GM13977 (cell line): ENCODE measurements around the gene PNLIPRP2.

Source experiments
- DNase-seq: peaks from one replicate; pipeline ENCODE4 v3.0.0; 2012; ENCODE audit warnings: low spot score
- in situ Hi-C: fragments of 300-500 bp; cut with MboI; formaldehyde crosslinking; loops from one replicate; pipeline ENCODE4 v1.12.0; 2022; ENCODE audit warnings: low sequenced_read_pairs, low pct_unique_long_range_greater_than_20kb, mixed read lengths, inconsistent platforms; ENCODE audit not compliant: unreplicated experiment
- TF ChIP-seq, protein P1 (sequence below): IDR thresholded peaks from 2 replicates; pipeline ENCODE4 v1.5.1; 2012; ENCODE audit warnings: mild to moderate bottlenecking, control low read depth; ENCODE audit not compliant: insufficient read depth; ENCODE audit errors: extremely low read depth, missing control alignments

PNLIPRP2 gene

GRCh38 chr10:116612107-116612769, 8.5 kb upstream of the PNLIPRP2 start:
- TF ChIP-seq, protein P1, sequence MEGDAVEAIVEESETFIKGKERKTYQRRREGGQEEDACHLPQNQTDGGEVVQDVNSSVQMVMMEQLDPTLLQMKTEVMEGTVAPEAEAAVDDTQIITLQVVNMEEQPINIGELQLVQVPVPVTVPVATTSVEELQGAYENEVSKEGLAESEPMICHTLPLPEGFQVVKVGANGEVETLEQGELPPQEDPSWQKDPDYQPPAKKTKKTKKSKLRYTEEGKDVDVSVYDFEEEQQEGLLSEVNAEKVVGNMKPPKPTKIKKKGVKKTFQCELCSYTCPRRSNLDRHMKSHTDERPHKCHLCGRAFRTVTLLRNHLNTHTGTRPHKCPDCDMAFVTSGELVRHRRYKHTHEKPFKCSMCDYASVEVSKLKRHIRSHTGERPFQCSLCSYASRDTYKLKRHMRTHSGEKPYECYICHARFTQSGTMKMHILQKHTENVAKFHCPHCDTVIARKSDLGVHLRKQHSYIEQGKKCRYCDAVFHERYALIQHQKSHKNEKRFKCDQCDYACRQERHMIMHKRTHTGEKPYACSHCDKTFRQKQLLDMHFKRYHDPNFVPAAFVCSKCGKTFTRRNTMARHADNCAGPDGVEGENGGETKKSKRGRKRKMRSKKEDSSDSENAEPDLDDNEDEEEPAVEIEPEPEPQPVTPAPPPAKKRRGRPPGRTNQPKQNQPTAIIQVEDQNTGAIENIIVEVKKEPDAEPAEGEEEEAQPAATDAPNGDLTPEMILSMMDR: no peak
- in situ Hi-C loops: no loop called here
- DNase-seq: no peak

GRCh38 chr10:116613471-116613870, 7.3 kb upstream of the PNLIPRP2 start:
- TF ChIP-seq, protein P1: no peak
- in situ Hi-C loops: no loop called here
- DNase-seq: no peak

DNA sequence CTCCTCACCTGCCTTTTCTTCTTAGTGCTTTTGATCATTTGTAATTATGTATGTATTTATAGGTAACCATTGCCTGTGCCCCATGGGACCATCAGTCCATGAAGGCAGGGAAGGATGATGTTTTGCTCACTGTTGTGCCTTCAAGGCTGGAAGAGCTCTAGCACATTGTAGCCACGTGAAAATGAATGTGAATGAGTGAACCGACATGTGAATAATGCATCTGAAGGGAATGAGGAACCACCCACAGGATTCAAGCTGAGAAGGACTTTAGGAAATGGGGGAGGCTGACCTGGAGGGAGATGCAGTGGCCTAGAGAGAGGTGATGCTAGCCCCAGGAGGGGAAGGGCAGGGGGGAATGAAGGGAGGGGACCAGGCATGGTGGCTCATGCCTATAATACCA, 6.0 kb upstream of the PNLIPRP2 start:
- DNase-seq: no peak
- in situ Hi-C loops: no loop called here

GRCh38 chr10:116615199-116615776, 5.5 kb upstream of the PNLIPRP2 start:
- in situ Hi-C loops: no loop called here
- no peak for DNase-seq
- TF ChIP-seq, protein P1: no peak

More for the DNA sequence above, 6.0 kb upstream of the PNLIPRP2 start:
- TF ChIP-seq, protein P1: no peak

DNA sequence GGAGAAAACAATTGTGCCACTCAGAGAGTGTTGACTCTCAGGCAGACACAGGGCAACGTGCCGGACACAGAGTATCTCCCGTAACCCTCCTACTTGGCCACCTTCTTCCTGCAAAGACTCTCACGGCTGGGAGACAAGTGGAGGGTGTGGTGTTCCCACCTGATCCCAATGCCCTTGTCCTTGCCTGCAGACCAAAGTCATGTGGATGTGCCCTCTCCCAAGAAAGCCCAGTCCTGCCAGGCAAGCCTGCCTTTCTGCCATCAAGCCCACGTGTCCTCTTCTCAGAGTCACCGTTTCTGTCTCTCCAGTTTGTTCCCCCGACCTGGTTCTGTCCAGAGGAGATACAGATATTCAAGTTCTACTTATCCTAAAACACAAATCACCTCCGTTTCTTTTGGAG, 723 bp downstream of the PNLIPRP2 start:
- DNase-seq: no peak
- TF ChIP-seq, protein P1: no peak
- in situ Hi-C loops: no loop called here

DNA sequence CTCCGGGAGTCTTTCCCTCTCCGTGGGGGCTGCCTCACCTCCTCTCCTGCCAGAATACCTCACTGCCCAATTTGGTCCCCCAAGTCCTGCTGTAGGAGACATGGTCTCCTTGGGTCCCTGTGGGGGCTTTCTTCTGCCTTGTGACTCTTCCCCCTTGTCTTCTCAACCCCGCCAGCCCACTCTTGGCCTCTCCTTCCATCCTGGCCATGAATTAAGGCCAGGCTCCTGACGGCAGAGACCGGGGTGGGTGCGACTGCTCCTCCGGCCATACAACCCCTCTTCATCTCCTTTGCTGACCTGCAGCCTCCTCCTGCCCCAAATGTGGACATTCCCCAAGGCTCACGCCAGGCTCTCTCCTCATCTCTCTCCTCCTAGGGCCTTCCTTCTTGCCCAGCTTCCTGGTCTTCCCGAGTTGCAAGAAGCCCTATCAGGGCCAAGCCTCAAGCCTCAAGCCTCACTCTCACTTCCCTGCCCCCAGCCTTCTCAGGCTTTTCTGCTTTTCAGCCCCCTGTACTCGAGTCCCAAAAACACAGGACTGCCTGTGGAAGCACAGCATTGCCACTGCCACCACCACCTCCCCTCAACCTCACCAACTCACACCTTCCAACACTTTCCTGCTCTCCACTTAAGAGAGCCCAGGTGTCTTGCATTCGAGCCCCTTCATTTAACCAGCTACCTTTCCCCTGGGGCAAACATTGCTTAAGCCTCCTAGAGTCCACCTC, 1.3 kb downstream of the PNLIPRP2 start:
- in situ Hi-C loops: no loop called here
- DNase-seq: no peak
- TF ChIP-seq, protein P1: no peak
